ENCODE data around the gene PLAAT3.
"Not testable (repeated sequence)": the region's sequence is repeated elsewhere in the genome, so short reads cannot be mapped to it uniquely, and the experiment has no call there.

PLAAT3 gene

DNA sequence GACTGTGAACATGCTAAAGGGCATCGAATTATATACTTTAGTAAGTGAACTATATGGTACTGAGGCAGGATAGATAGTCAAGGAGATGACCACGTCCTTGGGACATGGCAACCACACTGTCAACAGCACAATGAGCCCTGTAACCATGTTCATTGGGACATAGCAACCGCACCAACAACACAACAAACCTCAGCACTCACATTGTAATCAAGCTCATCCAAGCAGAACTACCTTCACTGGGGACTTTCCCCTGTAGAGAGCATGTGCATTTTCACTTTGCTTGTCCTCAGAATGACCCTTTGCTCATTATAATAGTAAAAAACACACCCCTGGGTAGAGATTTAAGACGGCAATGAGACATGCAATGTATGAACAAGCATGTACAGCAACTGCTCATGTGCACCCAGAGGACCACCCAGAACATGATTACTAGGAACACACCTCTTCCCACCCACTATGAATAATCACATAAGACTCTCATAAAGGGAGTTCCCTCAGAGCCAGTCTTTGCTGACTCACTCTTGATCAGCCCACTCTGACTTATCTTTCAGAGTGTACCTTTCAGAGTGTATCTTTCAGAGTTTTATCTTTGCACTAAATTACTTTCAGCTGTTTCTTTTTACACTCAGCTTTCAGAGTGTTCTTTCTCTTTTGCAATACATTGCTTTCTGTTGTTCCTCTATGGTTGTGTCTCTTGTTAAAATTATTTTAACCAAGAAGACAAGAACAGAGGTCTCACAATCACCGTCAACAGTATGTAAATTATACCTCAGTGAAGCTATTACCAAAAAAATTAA, 47.0 kb downstream of the PLAAT3 start:
- DNase-seq (ENCODE audit: low spot score), result peak; percentile 98

DNA sequence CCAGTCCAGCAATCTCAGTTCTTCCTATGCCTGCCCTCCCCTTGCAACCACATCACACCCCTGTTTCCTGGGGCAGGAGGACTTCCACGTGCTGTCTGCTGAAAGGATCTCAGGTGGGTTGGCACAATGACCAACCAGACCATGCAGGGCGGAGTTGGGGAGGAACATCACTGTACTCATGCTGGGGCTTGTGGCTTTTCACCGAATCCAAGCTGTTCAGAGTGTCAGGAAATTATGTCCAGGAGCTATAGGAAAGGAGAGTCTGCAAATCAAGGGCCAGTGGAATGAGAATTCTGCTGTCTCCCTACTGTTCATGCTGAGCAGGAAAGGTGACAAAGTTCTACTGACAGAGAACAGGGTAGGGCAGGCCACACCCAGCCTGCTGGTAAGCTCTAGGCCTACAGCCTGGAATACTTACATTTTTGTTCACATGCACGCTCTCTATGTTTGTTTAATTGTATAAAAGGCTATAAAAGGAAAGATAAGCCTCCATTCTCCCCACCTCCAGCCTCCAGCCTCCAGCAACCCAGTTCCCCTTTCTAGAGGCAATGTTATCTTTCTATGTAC, 49.4 kb downstream of the PLAAT3 start:
- no peak for DNase-seq (ENCODE audit: low spot score)

DNA sequence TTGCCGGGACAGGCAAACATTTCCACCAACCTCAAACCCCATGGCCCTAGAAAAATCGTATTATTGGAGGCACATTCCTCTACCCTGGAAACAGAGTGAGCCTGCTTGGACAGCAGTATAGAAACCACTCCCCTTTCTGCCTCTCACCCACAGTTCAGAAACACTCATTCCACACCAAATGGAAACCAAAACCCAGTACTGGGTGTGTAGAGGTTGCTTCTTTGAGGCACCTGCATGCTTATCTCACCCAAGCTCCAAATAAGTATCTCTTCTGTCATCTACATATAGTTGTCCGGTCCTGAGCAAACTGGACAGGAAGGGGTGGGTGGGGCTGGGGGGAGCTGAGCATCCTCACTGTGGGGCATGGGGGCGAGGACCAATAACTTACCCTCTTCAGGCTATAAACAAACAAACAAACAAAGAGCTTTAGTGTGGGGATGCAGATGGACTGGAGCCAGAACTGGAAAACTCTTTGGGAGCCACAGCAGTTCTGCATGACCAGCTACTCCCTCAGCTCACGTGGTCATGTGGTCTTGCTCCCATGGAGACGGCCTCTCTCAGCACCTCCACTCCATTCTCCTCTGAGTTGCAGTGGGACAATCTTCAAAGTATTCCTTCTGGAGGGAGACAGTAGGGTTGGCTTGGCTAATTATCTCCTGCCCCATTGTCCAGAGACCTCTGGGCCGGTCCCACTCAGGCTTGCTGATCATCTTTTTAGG, 50.0 kb downstream of the PLAAT3 start:
- peak; percentile 51 for DNase-seq (ENCODE audit: low spot score)

DNA sequence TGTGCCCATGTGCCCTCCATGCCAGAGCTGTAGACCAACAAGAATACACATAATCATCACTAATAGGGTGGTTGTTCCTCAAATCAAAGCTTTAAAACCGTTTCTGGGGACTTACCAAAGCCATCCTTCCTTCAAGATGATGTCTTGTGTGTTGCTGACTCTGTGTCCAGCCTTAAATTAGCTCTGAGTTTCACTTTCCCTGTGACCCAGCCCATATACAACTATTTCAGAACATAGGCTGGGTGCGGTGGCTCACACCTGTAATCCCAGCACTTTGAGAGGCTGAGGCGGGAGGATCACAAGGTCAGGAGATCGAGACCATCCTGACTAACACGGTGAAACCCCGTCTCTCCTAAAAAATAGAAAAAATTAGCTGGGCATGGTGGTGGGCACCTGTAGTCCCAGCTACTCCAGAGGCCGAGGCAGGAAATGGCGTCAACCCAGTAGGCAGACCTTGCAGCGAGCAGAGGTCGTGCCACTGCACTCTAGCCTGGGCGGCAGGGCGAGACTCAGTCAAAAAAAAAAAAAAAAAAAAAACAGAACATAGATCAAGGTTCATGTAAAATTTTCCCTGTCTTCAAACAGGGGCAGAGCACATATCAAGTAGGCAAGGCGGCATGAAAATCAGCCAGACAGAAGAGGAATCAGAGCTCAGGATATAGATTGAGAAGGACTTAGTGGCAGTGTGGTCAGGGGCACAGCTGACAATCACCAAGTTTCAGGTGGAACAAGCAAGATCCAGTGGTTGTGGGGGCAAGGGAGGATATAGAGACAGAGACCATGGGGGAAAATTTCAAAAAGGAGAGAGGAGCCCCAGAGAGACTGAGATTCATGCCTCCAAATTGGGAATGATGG, 50.8 kb downstream of the PLAAT3 start, which contains the start of gene PLAAT2:
Gene PLAAT2 (minus strand): TSS at position 179 of the 855 bp plus-strand sequence. CDS start 55 bp downstream, at position 124.
- no peak for DNase-seq (ENCODE audit: low spot score)

DNA sequence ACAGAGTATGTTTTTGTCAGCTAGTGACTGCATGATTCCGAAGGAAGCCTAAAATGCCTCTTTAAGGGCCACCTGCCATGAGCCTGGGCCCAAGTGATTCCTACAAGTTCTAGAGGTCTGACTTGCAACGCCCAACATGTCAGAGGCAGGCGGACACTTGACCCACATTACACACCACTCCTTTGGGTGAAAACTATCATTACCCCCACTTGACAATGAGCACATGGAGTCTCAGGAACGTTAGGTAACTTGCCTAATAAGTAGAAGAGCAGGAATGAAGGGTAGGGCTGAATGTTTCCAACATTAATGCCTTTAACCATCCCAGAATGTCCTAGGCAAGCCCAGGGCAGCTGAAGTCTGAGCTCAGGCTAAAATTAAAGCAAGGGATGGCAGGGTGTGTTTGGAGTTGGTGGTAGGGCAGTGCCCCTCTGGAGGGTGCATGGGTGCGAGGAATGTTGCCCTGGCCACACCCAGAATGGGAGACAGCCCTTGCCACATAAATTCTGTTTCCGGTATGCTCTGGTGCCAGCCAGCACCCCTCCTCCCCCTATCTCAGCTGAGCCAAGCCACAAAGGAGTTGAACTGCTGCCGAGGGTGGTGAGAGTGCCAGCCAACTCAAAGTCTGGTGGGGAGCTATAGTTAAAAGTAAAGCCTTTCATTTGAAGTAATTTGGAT, 53.6 kb downstream of the PLAAT3 start:
- no peak for DNase-seq (ENCODE audit: low spot score)

DNA sequence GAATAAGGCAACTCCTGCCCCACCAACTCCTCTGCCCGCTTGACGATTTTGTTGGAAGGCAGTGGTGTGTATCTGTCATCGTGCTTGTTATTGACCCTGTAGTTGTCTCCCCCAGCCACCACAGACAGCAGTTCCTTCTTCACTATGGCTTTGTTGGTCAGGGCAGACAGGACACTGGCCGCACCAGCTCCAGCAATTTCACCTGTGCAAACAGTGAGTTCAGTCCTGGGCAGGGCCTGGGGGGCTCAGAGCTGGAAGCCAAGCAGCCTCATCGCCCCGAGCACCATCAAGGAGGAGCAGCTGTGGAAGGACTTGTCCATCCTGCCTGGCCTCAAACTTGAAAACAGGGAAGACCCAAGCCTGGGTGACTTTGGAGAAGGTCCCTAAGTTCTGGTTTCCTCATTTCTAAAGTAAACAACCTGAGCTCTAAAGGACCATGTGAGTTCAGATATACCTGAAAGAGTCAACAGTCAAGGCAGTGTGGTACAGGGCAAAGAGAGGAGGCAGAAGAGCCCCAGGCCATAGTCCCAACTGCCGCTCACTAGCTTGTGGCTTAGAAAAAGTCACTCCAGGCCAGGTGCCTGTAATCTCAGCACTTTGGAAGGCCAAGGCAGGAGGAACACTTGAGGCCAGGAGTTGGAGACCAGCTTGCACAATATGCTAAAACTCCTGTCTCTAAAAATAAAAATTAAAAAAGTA, 55.6 kb downstream of the PLAAT3 start:
- DNase-seq (ENCODE audit: low spot score), result no peak

DNA sequence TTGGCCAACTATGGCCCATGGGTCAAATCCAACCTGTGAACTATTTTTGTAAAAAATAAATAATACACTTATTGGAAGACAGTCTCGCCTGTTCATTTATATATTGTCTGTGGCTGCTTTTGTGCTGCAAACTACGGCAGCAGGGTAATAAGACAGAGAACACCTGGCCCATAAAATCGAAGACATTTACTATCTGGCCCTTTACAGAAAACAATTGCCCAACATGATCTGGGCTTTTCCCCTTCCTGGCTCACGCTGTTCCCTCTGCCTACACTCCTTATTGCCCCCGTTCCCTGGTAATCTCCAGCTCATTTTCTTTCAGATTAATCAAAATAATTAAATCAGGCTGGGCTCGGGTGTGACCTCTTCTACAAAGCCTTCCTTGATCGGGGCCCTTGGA, 56.7 kb downstream of the PLAAT3 start:
- DNase-seq (ENCODE audit: low spot score), result no peak

DNA sequence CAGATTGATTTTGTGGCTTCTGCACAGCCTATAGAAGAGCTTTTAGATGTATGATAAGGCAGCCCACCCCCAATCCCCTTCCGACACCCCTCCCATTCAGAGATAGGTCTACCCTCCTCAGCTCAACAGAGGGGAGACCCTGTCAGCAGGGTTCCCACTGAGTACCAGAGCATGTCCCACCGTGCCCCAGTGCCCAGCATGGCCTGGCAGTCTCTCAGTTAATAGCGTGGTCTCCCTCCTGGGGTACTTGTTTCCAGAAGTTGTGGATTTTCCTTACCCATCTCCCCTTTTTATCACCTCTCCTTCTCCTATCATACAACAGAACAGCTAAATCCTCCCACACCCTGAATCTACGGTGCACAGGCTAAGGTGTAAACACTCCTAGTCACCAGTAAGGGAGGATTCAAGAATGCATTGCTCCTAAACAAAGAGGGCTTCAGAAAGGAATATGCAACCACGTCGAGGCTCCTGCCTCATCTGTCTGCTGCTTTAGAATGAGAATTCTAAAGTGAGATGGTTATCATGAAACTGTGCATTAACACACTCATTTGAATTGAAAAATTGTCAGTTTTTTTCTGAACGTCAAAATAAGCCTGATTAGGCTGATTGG, 57.7 kb downstream of the PLAAT3 start:
- no peak for DNase-seq (ENCODE audit: low spot score)

DNA sequence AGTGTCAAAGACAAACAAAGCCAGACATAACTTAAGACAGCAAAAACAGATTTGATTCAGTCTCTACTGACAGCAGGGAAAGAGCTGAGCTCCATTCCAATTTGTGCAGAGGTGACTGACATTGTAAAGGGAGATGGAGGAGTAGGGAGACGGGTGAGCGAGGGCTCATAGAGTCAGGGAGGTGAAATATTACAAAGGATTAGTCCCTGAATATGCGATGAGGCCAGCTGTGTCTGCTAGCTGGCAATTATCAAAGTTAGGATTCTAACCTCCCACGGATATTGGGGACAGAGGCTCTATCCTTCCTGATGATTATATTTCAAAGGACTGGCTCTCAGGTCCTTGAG, 59.4 kb downstream of the PLAAT3 start:
- no peak for DNase-seq (ENCODE audit: low spot score)

DNA sequence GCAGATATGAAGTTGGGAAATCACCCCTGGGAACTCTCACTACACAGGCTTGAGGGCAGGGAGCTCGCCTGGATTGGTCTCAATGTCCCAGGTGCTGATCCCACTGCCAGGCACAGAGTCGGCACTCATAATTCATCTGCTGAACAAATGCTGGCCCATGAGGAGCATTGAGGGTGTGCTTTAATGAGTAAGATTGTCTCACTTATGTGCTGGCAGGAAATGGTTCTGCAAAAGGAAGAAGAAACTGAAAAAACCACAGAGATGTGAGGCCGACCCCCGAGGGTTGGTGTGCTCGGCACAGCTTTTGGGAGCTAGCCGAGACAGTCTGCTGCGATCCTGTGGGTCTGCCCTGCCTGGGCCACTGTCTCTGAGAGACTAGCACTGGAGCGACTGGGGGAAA, 60.5 kb downstream of the PLAAT3 start:
- DNase-seq (ENCODE audit: low spot score), result peak; percentile 44

DNA sequence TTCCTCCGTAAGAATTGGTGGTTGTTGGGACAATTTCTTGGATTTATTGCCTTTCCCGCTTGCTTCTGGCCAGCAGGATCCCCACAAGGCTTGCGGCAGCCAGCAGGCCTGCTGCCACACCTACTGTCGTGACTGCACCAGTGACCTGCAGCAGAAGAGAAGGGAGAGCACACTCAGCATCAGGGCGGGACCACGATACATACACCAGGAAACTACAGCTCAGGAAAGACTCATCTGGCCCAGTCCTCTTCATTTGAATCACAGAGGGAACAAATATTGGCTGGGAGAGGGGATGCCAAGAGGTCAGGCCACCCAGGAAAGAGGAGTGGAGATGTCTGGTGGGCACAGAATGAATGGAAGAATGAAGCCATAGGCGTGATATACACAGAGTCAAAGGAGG, 61.3 kb downstream of the PLAAT3 start:
- DNase-seq (ENCODE audit: low spot score), result no peak

DNA sequence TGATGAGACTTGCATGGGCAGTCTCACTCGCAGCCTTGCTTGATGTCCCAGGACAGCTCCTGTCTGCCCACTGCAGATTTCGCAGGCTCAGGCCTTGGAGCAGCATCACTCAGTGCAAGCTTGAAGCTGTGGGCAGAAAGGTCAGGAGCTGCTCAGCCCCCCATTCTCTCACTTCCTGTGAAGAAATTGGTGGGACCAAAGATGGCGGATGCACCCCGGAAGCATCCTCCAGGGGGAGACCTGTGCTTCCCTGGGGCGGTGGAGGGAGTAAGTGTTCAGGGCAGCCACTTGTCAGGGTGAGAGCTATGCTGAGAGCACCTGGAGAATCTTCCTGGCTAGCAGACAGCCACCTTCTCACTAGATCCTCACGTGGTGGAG, 62.4 kb downstream of the PLAAT3 start:
- DNase-seq (ENCODE audit: low spot score), result no peak

DNA sequence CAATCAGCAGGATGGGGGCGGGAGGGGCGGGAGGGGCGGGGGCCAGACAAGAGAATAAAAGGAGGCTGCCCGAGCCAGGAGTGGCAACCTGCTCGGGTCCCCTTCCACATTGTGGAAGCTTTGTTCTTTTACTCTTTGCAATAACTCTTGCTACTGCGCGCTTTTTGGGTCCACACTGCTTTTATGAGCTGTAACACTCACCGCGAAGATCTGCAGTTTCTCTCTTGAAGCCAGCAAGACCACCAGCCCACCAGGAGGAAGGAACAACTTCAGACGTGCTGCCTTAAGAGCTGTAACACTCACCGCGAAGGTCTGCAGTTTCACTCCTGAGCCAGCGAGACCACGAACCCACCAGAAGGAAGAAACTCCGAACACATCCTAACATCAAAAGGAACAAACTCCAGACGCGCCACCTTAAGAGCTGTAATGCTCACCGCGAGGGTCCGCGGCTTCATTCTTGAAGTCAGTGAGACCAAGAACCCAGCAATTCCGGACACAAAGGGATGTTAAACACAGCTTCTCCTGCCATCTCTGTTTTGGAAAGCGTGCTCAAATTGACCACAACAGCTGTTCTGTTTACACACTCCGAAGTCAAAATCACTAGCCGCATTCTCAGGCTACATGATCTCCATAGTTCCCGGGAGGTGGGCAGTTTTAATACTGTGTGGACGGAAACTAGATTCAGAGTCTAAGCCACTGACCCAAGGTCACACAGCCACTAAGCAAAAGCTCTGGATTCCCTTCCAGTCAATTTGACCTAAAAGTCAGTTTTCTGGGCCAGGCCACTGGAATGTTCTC, 62.9 kb downstream of the PLAAT3 start:
- no peak for DNase-seq (ENCODE audit: low spot score)

DNA sequence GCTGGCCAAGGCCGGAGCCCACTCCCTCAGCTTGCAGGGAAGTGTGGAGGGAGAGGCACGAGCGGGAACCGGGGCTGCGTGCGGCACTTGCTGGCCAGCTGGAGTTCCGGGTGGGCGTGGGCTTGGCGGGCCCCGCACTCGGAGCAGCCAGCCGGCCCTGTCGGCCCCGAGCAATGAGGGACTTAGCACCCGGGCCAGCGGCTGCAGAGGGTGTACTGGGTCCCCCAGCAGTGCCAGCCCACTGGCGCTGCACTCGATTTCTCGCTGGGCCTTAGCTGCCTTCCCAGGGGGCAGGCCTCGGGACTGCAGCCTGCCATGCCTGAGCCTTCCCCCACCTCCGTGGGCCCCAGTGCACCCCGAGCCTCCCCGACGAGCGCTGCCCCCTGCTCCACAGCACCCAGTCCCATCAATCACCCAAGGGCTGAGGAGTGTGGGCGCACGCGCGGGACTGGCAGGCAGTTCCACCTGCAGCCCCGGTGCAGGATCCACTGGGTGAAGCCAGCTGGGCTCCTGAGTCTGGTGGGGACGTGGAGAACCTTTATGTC, 64.0 kb downstream of the PLAAT3 start:
- not testable (repeated sequence) for DNase-seq (ENCODE audit: low spot score)

DNA sequence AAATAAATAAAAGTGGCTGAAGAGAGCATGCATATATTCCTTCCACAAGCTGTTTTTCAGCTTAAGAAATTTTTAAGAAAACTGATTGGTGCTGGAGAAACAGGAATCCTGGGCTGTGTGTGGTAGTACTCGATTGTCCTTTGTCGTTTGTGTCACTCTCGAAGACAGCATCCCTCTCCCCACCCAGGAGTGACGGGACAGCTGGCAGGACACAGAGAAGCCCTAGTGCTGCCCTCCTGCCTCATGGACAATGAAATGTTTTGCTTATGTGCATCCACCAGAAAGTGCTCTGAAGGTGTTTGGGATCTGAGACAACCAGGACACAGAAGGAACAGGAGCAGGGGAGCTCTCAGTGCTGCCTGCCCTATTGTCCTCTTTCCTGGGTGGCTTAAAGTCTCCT, 64.8 kb downstream of the PLAAT3 start:
- DNase-seq (ENCODE audit: low spot score), result no peak

DNA sequence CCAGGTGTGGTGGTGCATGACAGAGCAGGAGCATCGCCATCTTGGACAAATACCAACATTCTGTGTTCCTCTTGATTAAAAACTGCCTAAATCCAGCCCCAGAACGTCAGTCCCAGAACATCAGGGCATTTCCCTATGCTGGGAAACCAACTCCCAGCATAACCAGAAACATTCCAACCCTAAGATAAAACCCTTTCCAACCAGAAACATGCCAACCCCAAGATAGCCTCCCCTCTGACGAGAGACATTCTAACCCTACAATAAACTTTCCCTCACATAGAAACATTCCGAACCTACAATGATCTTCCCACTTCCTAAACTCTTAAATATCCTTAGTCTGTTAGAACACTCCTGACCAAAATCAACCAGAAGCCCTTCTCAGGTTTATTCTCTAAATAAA, 66.1 kb downstream of the PLAAT3 start:
- DNase-seq (ENCODE audit: low spot score), result no peak

DNA sequence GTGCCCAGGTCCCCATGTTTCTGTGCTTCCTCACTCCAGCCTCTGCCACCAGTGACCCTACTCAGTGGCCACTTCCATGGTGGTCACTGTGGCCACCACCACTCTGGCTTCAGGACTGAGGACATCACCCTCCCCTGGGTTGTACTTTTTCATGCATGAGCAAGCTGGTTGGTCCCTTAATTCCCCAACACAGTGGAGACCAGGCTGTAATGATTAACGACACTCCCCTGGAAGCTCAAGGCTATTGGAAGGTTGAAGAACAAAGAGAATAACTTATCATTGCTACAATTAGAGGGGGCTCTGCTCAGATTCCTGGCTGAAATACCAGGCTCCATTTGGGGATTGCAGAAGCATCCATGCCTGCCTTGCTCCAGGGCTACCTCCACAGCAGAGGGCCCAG, 67.2 kb downstream of the PLAAT3 start:
- no peak for DNase-seq (ENCODE audit: low spot score)

DNA sequence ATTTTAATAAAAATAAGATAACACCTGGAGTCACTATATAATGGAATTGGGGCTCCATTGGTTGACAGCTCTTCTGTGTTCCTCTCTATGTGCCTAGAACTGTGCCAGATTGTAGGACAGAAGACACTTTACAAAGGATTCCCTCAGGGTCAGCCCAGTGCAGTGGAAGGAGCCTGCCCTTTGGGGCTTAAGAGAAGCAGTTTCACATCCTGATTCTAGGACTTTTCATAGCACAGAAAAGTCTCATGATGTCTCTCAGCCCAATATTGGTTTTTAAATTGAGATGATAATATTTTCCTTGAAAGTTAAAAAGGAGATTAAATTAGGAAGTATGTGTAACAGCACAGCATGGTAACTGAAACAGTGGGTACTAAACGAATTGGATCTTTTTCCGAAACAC, 70.5 kb downstream of the PLAAT3 start:
- DNase-seq (ENCODE audit: low spot score), result no peak

DNA sequence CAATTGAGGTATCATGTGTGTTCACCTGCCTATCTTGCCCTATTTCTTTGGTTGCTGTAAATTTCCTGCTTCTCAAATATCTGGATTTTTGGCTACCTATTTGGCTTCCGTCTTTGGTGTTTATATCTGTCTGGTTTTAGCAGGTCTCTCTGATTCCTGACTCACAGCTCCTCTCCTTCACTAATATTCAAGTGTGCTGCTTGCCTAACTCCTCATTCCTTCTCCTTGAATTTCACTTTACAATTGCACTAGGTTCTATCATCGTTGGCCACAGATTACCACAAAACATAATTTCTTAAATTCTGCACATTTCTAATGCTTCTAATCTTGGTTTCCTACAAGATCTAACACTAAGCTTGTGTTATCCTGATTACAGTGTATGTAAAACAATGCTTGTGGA, 71.7 kb downstream of the PLAAT3 start:
- DNase-seq (ENCODE audit: low spot score), result not testable (repeated sequence)

Data from NAMALWA (cell line).